HepG2 (cell line): Measurements from ENCODE around the gene SAE1. TPM values are rescaled to one million over a fixed set of nuclear protein-coding genes. Genes with fewer than 3 reads are reported as not detected.

Experiments
- AGO2 ChIP-seq: fragments of 200-400 bp; formaldehyde crosslinking; optimal IDR thresholded peaks from 2 replicates; pipeline ENCODE3; 2017; ENCODE audit warnings: mild to moderate bottlenecking, low read depth, low read length, moderate library complexity
- AKAP8 ChIP-seq: sonication (generic); formaldehyde crosslinking; IDR thresholded peaks from 2 replicates; pipeline ENCODE4 v1.5.1; 2020; ENCODE audit warnings: mild to moderate bottlenecking, missing genetic modification reagents
- CEBPB ChIP-seq: IDR thresholded peaks from 2 replicates; pipeline ENCODE4 v1.6.1; 2011; ENCODE audit warnings: low read depth, low read length, improper control_type of control experiment, borderline replicate concordance
- CENPBD1 ChIP-seq: sonication (generic); formaldehyde crosslinking; IDR thresholded peaks from 2 replicates; pipeline ENCODE4 v1.8.0; 2022; ENCODE audit warnings: missing genetic modification reagents, low read depth, mild to moderate bottlenecking, borderline replicate concordance
- CSRNP1 ChIP-seq: sonication (generic); formaldehyde crosslinking; IDR thresholded peaks from 2 replicates; pipeline ENCODE4 v1.8.1; 2023; ENCODE audit warnings: mild to moderate bottlenecking, missing genetic modification reagents
- EED ChIP-seq: sonication (generic); formaldehyde crosslinking; IDR thresholded peaks from 2 replicates; pipeline ENCODE4 v1.5.0; 2020; ENCODE audit warnings: mild to moderate bottlenecking, missing genetic modification reagents
- FOXO1 ChIP-seq: sonication (generic); formaldehyde crosslinking; IDR thresholded peaks from 2 replicates; pipeline ENCODE4 v1.4.0; 2020; ENCODE audit warnings: missing genetic modification reagents
- GRHL1 ChIP-seq: sonication (generic); formaldehyde crosslinking; conservative IDR thresholded peaks from 2 replicates; pipeline ENCODE4 v1.8.0; 2022; ENCODE audit warnings: missing genetic modification reagents
- HMGXB4 ChIP-seq, 2 experiments: sonication (generic) in 1 of 2; formaldehyde crosslinking in 1 of 2; IDR thresholded peaks; 2 replicates each; pipeline versions ENCODE4 v1.4.0 to v1.6.1; 2018 to 2020; ENCODE audit warnings: missing genetic modification reagents in 2 of 2, borderline replicate concordance in 1 of 2, low read depth in 1 of 2, mild to moderate bottlenecking in 1 of 2, missing biosample characterization in 1 of 2
- HOXA5 ChIP-seq: sonication (generic); formaldehyde crosslinking; IDR thresholded peaks from 2 replicates; pipeline ENCODE4 v1.4.0; 2020; ENCODE audit warnings: missing genetic modification reagents
- IRF2 ChIP-seq: IDR thresholded peaks from 2 replicates; pipeline ENCODE4 v1.6.1; 2018; ENCODE audit warnings: missing genetic modification reagents, missing compliant biosample characterization
- JUND ChIP-seq: sonication (generic); formaldehyde crosslinking; IDR thresholded peaks from 2 replicates; pipeline ENCODE4 v1.8.0; 2022; ENCODE audit warnings: mild to moderate bottlenecking, missing genetic modification reagents
- NRL ChIP-seq: sonication (generic); formaldehyde crosslinking; IDR thresholded peaks from 2 replicates; pipeline ENCODE4 v1.5.0; 2020; ENCODE audit warnings: missing genetic modification reagents, mild to moderate bottlenecking, moderate library complexity, borderline replicate concordance
- PHB2 ChIP-seq: fragments of 450-650 bp; IDR thresholded peaks from 2 replicates; pipeline ENCODE4 v1.6.1; 2018; ENCODE audit not compliant: partially characterized antibody
- POLR2G ChIP-seq: fragments of 200-400 bp; formaldehyde crosslinking; IDR thresholded peaks from 2 replicates; pipeline ENCODE4 v1.6.1; 2018; ENCODE audit warnings: mild to moderate bottlenecking, low read depth, low read length, moderate library complexity
- RORA ChIP-seq: sonication (generic); formaldehyde crosslinking; IDR thresholded peaks from 2 replicates; pipeline ENCODE4 v1.5.0; 2020; ENCODE audit warnings: mild to moderate bottlenecking, missing genetic modification reagents, moderate library complexity
- TFDP2 ChIP-seq: sonication (generic); formaldehyde crosslinking; IDR thresholded peaks from 2 replicates; pipeline ENCODE4 v1.4.0; 2020; ENCODE audit warnings: missing genetic modification reagents
- ZNF564 ChIP-seq: sonication (generic); formaldehyde crosslinking; IDR thresholded peaks from 2 replicates; pipeline ENCODE4 v1.8.1; 2023; ENCODE audit warnings: mild to moderate bottlenecking, missing genetic modification reagents
- ZNF605 ChIP-seq: sonication (generic); formaldehyde crosslinking; IDR thresholded peaks from 2 replicates; pipeline ENCODE4 v1.8.0; 2022; ENCODE audit warnings: mild to moderate bottlenecking, missing genetic modification reagents
- ZNF740 ChIP-seq: sonication (generic); formaldehyde crosslinking; IDR thresholded peaks from 2 replicates; pipeline ENCODE4 v1.4.0; 2020; ENCODE audit warnings: missing genetic modification reagents
- polyA plus RNA-seq, 8 experiments: library from polyadenylated mRNA; depleted of rRNA in 3 of 8; stranded (reverse) in 7 of 8; unstranded in 1 of 8; fragments of >200 nt; fragmentation: Illumina TruSeq in 4 of 8; extraction: Trizol in 4 of 8; gene quantifications; 2 replicates each; pipeline versions ENCODE4 v1.2.1 to v1.2.3, GENCODE V29; 2011 to 2016; ENCODE audit warnings: low read depth in 4 of 8, missing spikeins in 1 of 8, mixed read lengths in 1 of 8; ENCODE audit not compliant: insufficient read depth in 1 of 8
- total RNA-seq, 5 experiments: library from RNA; depleted of rRNA; stranded (reverse); fragments of >200 nt; fragmentation: Illumina TruSeq; extraction: Trizol; gene quantifications; 2 replicates each; pipeline ENCODE4 v1.2.3, GENCODE V29; 2016; ENCODE audit warnings: low read depth in 1 of 5

The SAE1 gene
- total and polyA plus RNA-seq, 2 of the 13 experiments (the other 11 are each of a cell fraction or from before 2014, with no cell fraction given), result 87.6 to 197 TPM

GRCh38 chr19:47225746-47226425 lies 95.3 kb downstream of the SAE1 start (continued):
- TF ChIP-seq NRL (CRISPR knock-in tag) (peak; percentile 34; the same call in 1 of the 2 replicates), EED (CRISPR knock-in tag) (no peak), AKAP8 (CRISPR knock-in tag) (peak; percentile 86; the same call in 1 of the 2 replicates), TFDP2 (CRISPR knock-in tag) (peak; percentile 73), IRF2 (CRISPR knock-in tag) (peak; percentile 65; the same call in 1 of the 2 replicates), GRHL1 (no peak), ZNF605 (CRISPR knock-in tag) (no peak), CEBPB (no peak), AGO2 (no peak), PHB2 (no peak), JUND (0 out of 2 replicates have a peak, but pooled peaks have one; percentile 59), CENPBD1 (CRISPR knock-in tag) (0 out of 2 replicates have a peak, but pooled peaks have one; percentile 46), RORA (CRISPR knock-in tag) (no peak), ZNF740 (CRISPR knock-in tag) (0 out of 2 replicates have a peak, but pooled peaks have one; percentile 80), POLR2G (peak; percentile 98), ZNF564 (CRISPR knock-in tag) (peak; percentile 76; the same call in 1 of the 2 replicates), FOXO1 (CRISPR knock-in tag) (peak; percentile 47; the same call in 1 of the 2 replicates), CSRNP1 (CRISPR knock-in tag) (0 out of 2 replicates have a peak, but pooled peaks have one; percentile 63), HOXA5 (CRISPR knock-in tag) (peak; percentile 84), HMGXB4 (CRISPR knock-in tag; IDR thresholded peaks at IDR 0.05; ENCODE audit: borderline replicate concordance in 1 of 2, low read depth in 1 of 2) (no peak)
